Mesenchymal stem cell (in vitro differentiated cells and primary cell): ENCODE data around the gene GATB.

Experiments used
- DNase-seq: peaks from one replicate; pipeline ENCODE4 v3.0.0-alpha.2; 2013
- H2AFZ ChIP-seq: one replicate; pipeline ENCODE4 v1.6.1; 2013; ENCODE audit warnings: low read depth, mild to moderate bottlenecking, control low read depth, inconsistent platforms, low read length, moderate library complexity
- H2AK5ac ChIP-seq: 2 replicates; pipeline ENCODE4 v1.6.1; 2013; ENCODE audit warnings: low read length, moderate library complexity, mild to moderate bottlenecking, inconsistent platforms; ENCODE audit not compliant: severe bottlenecking
- H2BK120ac ChIP-seq: one replicate; pipeline ENCODE4 v1.6.1; 2013; ENCODE audit warnings: low read depth, mild to moderate bottlenecking, inconsistent platforms, low read length, moderate library complexity
- H2BK12ac ChIP-seq, 2 experiments: one replicate each; pipeline ENCODE4 v1.6.1; 2013; ENCODE audit warnings: inconsistent platforms in 2 of 2, low read length in 2 of 2, mild to moderate bottlenecking in 2 of 2, moderate library complexity in 2 of 2, control low read depth in 1 of 2
- H2BK15ac ChIP-seq: one replicate; pipeline ENCODE4 v1.6.1; 2013; ENCODE audit warnings: mild to moderate bottlenecking, low read depth, inconsistent platforms; ENCODE audit not compliant: poor library complexity, severe bottlenecking
- H2BK5ac ChIP-seq: 2 replicates; pipeline ENCODE4 v1.6.1; 2013; ENCODE audit warnings: low read depth, mild to moderate bottlenecking, low read length, control low read depth, inconsistent platforms; ENCODE audit not compliant: poor library complexity, severe bottlenecking
- H3K14ac ChIP-seq, 2 experiments: one replicate each; pipeline ENCODE4 v1.6.1; 2013; ENCODE audit warnings: inconsistent platforms in 2 of 2, low read length in 2 of 2, control low read depth in 1 of 2, mild to moderate bottlenecking in 1 of 2, moderate library complexity in 1 of 2
- H3K18ac ChIP-seq, 2 experiments: one replicate each; pipeline ENCODE4 v1.6.1; 2013; ENCODE audit warnings: inconsistent platforms in 2 of 2, low read length in 2 of 2, control low read depth in 1 of 2, low read depth in 1 of 2, mild to moderate bottlenecking in 1 of 2
- H3K23ac ChIP-seq, 2 experiments: one replicate each; pipeline ENCODE4 v1.6.1; 2013; ENCODE audit warnings: inconsistent platforms in 2 of 2, low read length in 2 of 2, mild to moderate bottlenecking in 2 of 2, moderate library complexity in 2 of 2, control low read depth in 1 of 2
- H3K27ac ChIP-seq: 2 replicates; pipeline ENCODE4 v1.5.1; 2013; ENCODE audit warnings: mild to moderate bottlenecking, moderate library complexity, low read length, control low read depth, inconsistent platforms; ENCODE audit not compliant: poor library complexity, severe bottlenecking
- H3K27me3 ChIP-seq, 2 experiments: 2 replicates each; pipeline versions ENCODE4 v1.6.1 to v1.7.0; 2013; ENCODE audit warnings: low read length in 2 of 2, mild to moderate bottlenecking in 2 of 2, moderate library complexity in 2 of 2, control low read depth in 1 of 2, inconsistent platforms in 1 of 2; ENCODE audit not compliant: control insufficient read depth in 1 of 2, insufficient read depth in 1 of 2
- H3K36me3 ChIP-seq, 2 experiments: 2 replicates each; pipeline versions ENCODE4 v1.6.1 to v1.7.0; 2013; ENCODE audit warnings: low read length in 2 of 2, control low read depth in 1 of 2, inconsistent platforms in 1 of 2, low read depth in 1 of 2, mild to moderate bottlenecking in 1 of 2; ENCODE audit not compliant: insufficient read depth in 2 of 2, control insufficient read depth in 1 of 2
- H3K4ac ChIP-seq, 2 experiments: one replicate each; pipeline ENCODE4 v1.6.1; 2013; ENCODE audit warnings: inconsistent platforms in 2 of 2, low read length in 2 of 2, mild to moderate bottlenecking in 2 of 2, moderate library complexity in 2 of 2, control low read depth in 1 of 2, low read depth in 1 of 2
- H3K4me1 ChIP-seq: 2 replicates; pipeline ENCODE4 v1.6.1; 2013; ENCODE audit warnings: low read depth, low read length, control low read depth; ENCODE audit not compliant: control insufficient read depth, insufficient read depth
- H3K4me2 ChIP-seq: 2 replicates; pipeline ENCODE4 v1.6.1; 2013; ENCODE audit warnings: low read length, mild to moderate bottlenecking, inconsistent platforms; ENCODE audit not compliant: poor library complexity, severe bottlenecking
- H3K4me3 ChIP-seq, 2 experiments: 2 replicates each; pipeline versions ENCODE4 v1.5.1 to v1.7.0; 2013; ENCODE audit warnings: low read length in 2 of 2, mild to moderate bottlenecking in 2 of 2, control low read depth in 1 of 2, low read depth in 1 of 2; ENCODE audit not compliant: insufficient read depth in 1 of 2
- H3K79me1 ChIP-seq: replicated peaks from 2 replicates; pipeline ENCODE4 v1.6.1; 2013; ENCODE audit warnings: mild to moderate bottlenecking, control low read depth, low read length, inconsistent platforms; ENCODE audit not compliant: poor library complexity, severe bottlenecking
- H3K9ac ChIP-seq: 2 replicates; pipeline ENCODE4 v1.7.0; 2013; ENCODE audit warnings: mild to moderate bottlenecking, low read length, moderate library complexity
- H3K9me3 ChIP-seq: 2 replicates; pipeline ENCODE4 v1.7.0; 2013; ENCODE audit warnings: mild to moderate bottlenecking, low read length; ENCODE audit not compliant: control insufficient read depth
- H4K8ac ChIP-seq: one replicate; pipeline ENCODE4 v1.6.1; 2013; ENCODE audit warnings: inconsistent platforms, mild to moderate bottlenecking, low read length, moderate library complexity
- H4K91ac ChIP-seq: one replicate; pipeline ENCODE4 v1.6.1; 2013; ENCODE audit warnings: mild to moderate bottlenecking, low read length, inconsistent platforms
- WGBS: methylation state at CpG from one replicate; pipeline ENCODE4 v1.1.7; 2013; ENCODE audit warnings: mixed read lengths; 5-methylcytosine and 5-hydroxymethylcytosine counted together

Gene GATB

GRCh38 chr4:151663109-151663508 lies 97.7 kb downstream of the GATB start:
- Histone ChIP-seq H2AK5ac (no peak overlapping the region), H3K23ac (no peak overlapping the region), H3K18ac (no peak overlapping the region), H3K79me1 (no peaks in the 10 kb centered on the region), H2BK5ac (no peak overlapping the region), H3K27ac (no peak overlapping the region), H3K4me1 (no peaks in the 10 kb centered on the region), H2AFZ (no peak overlapping the region), H2BK15ac (no peak overlapping the region), H3K4ac (no peak overlapping the region), H3K4me2 (no peak overlapping the region), H3K4me3 (no peak overlapping the region), H3K9ac (no peak overlapping the region), H3K27me3 (no peaks in the 10 kb centered on the region), H3K36me3 (peaks cover 0 to 16% of the 10 kb centered on the region in 2 experiments), H3K14ac (no peak overlapping the region), H3K9me3 (no peaks in the 10 kb centered on the region), H2BK120ac (no peak overlapping the region), H4K8ac (no peak overlapping the region), H4K91ac (no peak overlapping the region), H2BK12ac (no peak overlapping the region)
- DNase-seq = no peak
- WGBS = 98% methylated on average over 4 of the region's 7 CpGs

GRCh38 chr4:151661873-151662272 lies 98.9 kb downstream of the GATB start:
- H4K91ac ChIP-seq = no peak overlapping the region
- H3K27me3 ChIP-seq = no peaks in the 10 kb centered on the region
- no peaks in the 10 kb centered on the region for H3K4me1 ChIP-seq
- no peak overlapping the region for H2AFZ ChIP-seq
- H3K9ac ChIP-seq = no peak overlapping the region
- no peak overlapping the region for H2BK120ac ChIP-seq
- no peak overlapping the region for H4K8ac ChIP-seq
- H2BK12ac ChIP-seq = peak overlapping the region in 1 of 2 experiments; percentile 23
- H3K27ac ChIP-seq = no peak overlapping the region
- H2AK5ac ChIP-seq = no peak overlapping the region
- H3K79me1 ChIP-seq = no peaks in the 10 kb centered on the region
- H3K4me3 ChIP-seq = no peak overlapping the region
- DNase-seq = no peak
- H3K4ac ChIP-seq = no peak overlapping the region
- H2BK15ac ChIP-seq = no peak overlapping the region
- no peak overlapping the region for H2BK5ac ChIP-seq
- H3K4me2 ChIP-seq = no peak overlapping the region
- no peak overlapping the region for H3K23ac ChIP-seq
- no peak overlapping the region for H3K14ac ChIP-seq
- 92% methylated on average over 5 of the region's 7 CpGs for WGBS
- H3K36me3 ChIP-seq = peaks cover 0 to 24% of the 10 kb centered on the region in 2 experiments
- H3K9me3 ChIP-seq = no peaks in the 10 kb centered on the region
- no peak overlapping the region for H3K18ac ChIP-seq

GRCh38 chr4:151660676-151661075 lies 100.1 kb downstream of the GATB start:
- no peaks in the 10 kb centered on the region for H3K9me3 ChIP-seq
- no peak overlapping the region for H2AFZ ChIP-seq
- no peaks in the 10 kb centered on the region for H3K27me3 ChIP-seq
- H3K23ac ChIP-seq = no peak overlapping the region
- H3K4me1 ChIP-seq = no peaks in the 10 kb centered on the region
- H3K4me2 ChIP-seq = no peak overlapping the region
- DNase-seq = no peak
- no peak overlapping the region for H2BK12ac ChIP-seq
- no peak overlapping the region for H3K27ac ChIP-seq
- no peak overlapping the region for H4K8ac ChIP-seq
- no peak overlapping the region for H4K91ac ChIP-seq
- no peak overlapping the region for H3K9ac ChIP-seq
- H2BK120ac ChIP-seq = no peak overlapping the region
- H3K36me3 ChIP-seq = peaks cover 0 to 24% of the 10 kb centered on the region in 2 experiments
- H3K79me1 ChIP-seq = no peaks in the 10 kb centered on the region
- H2AK5ac ChIP-seq = no peak overlapping the region
- H2BK5ac ChIP-seq = no peak overlapping the region
- no peak overlapping the region for H3K14ac ChIP-seq
- H3K18ac ChIP-seq = no peak overlapping the region
- no peak overlapping the region for H2BK15ac ChIP-seq
- no peak overlapping the region for H3K4me3 ChIP-seq
- no peak overlapping the region for H3K4ac ChIP-seq

- H3K4me2 ChIP-seq = no peak overlapping the region
- peak overlapping the region; percentile 49 to 54 for H3K18ac ChIP-seq
- H2AK5ac ChIP-seq = no peak overlapping the region
- peaks cover 0 to 21% of the 10 kb centered on the region in 2 experiments for H3K36me3 ChIP-seq
- no peak overlapping the region for H2BK5ac ChIP-seq
- H4K8ac ChIP-seq = peak overlapping the region; percentile 53
- peak overlapping the region; percentile 43 for H3K9ac ChIP-seq
- H3K79me1 ChIP-seq = no peaks in the 10 kb centered on the region
- H3K4me1 ChIP-seq = no peaks in the 10 kb centered on the region
- H3K14ac ChIP-seq = no peak overlapping the region
- no peak overlapping the region for H3K23ac ChIP-seq
- no peak overlapping the region for H3K27ac ChIP-seq
- peak overlapping the region in 1 of 2 experiments; percentile 73 for H3K4ac ChIP-seq
- no peak overlapping the region for H2AFZ ChIP-seq
- no peak overlapping the region for H2BK120ac ChIP-seq
- DNase-seq = peak; percentile 23
- H2BK12ac ChIP-seq = peak overlapping the region; percentile 17 to 33
- WGBS = 35% methylated on average over 12 of the region's 12 CpGs
- no peaks in the 10 kb centered on the region for H3K9me3 ChIP-seq
- H4K91ac ChIP-seq = no peak overlapping the region
- peak overlapping the region in 1 of 2 experiments; percentile 32 for H3K4me3 ChIP-seq
- H2BK15ac ChIP-seq = no peak overlapping the region
- H3K27me3 ChIP-seq = no peaks in the 10 kb centered on the region
Observed at GRCh38 chr4:151659601-151660364, 101.0 kb downstream of the GATB start.
